GM10266 (cell line): ENCODE data around the gene TMEM50B.
"Not testable (repeated sequence)": the region's sequence is repeated elsewhere in the genome, so short reads cannot be mapped to it uniquely, and the experiment has no call there.

Experiments used
- DNase-seq: peaks from one replicate; pipeline ENCODE4 v3.0.0; 2012; ENCODE audit errors: extremely low spot score
- TF ChIP-seq, protein P1 (sequence below): IDR thresholded peaks from 2 replicates; pipeline ENCODE4 v1.5.1; 2012; ENCODE audit warnings: mild to moderate bottlenecking, low read depth; ENCODE audit not compliant: control insufficient read depth, insufficient read depth; ENCODE audit errors: missing control alignments

TMEM50B gene

GRCh38 chr21:33477066-33477465 lies 2.7 kb downstream of the TMEM50B start:
- no peak for DNase-seq
- TF ChIP-seq, protein P1, sequence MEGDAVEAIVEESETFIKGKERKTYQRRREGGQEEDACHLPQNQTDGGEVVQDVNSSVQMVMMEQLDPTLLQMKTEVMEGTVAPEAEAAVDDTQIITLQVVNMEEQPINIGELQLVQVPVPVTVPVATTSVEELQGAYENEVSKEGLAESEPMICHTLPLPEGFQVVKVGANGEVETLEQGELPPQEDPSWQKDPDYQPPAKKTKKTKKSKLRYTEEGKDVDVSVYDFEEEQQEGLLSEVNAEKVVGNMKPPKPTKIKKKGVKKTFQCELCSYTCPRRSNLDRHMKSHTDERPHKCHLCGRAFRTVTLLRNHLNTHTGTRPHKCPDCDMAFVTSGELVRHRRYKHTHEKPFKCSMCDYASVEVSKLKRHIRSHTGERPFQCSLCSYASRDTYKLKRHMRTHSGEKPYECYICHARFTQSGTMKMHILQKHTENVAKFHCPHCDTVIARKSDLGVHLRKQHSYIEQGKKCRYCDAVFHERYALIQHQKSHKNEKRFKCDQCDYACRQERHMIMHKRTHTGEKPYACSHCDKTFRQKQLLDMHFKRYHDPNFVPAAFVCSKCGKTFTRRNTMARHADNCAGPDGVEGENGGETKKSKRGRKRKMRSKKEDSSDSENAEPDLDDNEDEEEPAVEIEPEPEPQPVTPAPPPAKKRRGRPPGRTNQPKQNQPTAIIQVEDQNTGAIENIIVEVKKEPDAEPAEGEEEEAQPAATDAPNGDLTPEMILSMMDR = no peak

- no peak for DNase-seq
- TF ChIP-seq, protein P1 = no peak
Observed at GRCh38 chr21:33473344-33473743, 6.4 kb downstream of the TMEM50B start.

GRCh38 chr21:33470701-33471100 lies 9.1 kb downstream of the TMEM50B start:
- DNase-seq = no peak
- TF ChIP-seq, protein P1 = no peak

DNA sequence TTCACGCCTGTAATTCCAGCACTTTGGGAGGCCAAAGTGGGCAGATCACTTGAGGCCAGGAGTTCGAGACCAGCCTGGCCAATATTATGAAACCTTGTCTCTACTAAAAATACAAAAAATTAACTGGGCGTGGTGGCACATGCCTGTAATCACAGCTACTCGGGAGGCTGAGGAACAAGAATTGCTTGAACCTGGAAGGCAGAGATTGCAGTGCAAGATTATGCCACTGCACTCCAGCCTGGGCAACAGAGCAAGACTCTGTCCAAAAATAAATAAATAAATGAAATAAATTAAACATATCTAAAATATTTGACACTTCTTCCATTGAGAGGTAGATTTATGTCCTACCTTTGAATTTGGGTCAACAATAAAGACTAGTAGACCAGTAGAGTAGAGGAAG lies 10.6 kb downstream of the TMEM50B start:
- DNase-seq = not testable (repeated sequence)

GRCh38 chr21:33461538-33462250 lies 18.1 kb downstream of the TMEM50B start:
- TF ChIP-seq, protein P1 = no peak
- no peak for DNase-seq

DNA sequence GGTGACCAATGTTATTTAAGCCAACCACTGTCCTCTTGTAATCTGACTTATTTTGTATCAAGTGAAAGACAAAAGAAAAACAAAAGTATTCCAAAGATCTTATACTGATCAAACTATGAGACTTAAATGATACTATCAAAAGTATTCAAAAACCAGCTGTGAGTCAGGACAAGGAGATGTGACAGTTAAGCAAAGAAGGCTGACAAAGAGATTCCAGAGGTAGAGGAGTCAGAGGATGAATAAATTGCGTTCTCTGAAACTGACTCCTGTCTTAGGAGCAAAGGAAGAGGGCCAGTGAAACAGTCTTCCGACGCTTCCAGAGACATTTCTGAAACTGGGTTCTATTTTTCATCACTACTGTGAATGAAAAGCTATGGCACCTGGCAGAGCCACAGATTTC lies 20.9 kb downstream of the TMEM50B start:
- no peak for DNase-seq
- TF ChIP-seq, protein P1 = no peak

GRCh38 chr21:33455686-33456446 lies 23.9 kb downstream of the TMEM50B start:
- no peak for DNase-seq
- TF ChIP-seq, protein P1 = no peak
